T follicular helper cell (primary cell): ENCODE results near the gene PLEKHG2.

Source experiments
- DNase-seq: peaks from one replicate; pipeline ENCODE4 v3.0.0-alpha.2; 2020; ENCODE audit warnings: low read depth

Gene PLEKHG2

DNA sequence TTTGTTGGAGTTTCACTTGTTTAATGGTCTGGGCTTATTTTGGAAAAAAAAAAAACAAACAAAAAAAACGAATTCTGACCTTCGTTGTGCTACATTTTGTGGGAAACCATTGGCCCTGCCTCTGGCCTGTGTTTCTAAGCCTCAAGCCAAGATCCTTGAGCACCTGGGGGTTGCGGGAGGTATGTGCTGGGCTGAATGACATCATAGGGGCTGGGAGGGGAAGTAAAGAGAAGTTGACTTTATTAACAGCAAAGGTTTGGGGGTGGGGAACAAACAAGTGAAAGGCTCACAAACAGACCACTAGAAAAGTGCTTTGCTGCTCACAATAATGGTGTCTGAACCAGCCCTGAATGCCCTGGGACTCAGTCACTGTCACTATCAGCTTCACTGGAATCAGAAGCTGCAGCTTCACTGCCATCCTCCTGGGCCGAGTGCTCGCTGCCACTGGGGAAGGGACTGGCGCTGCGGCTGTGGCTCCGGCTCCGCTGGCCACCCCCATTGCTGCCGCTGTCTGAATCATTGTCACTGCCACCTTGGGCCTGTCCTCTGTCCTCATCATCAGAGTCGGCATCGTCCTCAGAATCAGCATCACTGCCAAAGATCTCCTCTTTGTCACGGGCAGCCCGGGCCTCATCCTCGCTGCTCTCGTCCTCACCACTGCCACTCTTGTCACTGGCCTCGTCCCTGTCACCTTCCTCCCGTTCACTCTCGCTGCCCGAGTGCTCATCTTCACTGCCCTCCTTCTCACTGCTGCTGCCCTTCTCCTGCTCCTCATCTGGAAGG, 26.6 kb upstream of the PLEKHG2 start:
- DNase-seq = no peak

DNA sequence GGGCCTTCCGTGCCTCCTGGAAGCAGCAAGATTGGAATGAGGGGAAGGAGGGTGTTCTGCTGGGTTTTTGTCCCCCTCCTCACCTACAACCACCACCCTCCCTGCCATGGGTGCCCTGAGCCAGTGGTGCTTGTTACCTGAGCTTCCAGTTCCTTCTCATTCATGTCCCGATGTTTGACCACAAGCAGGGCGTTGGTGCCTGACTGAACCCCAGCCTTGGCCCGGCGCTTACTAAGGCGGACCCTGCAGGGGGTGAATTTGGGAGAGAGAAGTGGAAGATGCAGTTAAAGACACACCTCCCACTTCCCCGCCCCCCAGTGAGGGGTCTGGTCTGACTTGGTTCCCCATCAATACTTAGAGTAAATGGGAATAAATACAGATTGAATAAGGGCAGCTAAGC, 25.9 kb upstream of the PLEKHG2 start:
- DNase-seq = no peak

GRCh38 chr19:39388657-39389056, 23.8 kb upstream of the PLEKHG2 start:
- no peak for DNase-seq

DNA sequence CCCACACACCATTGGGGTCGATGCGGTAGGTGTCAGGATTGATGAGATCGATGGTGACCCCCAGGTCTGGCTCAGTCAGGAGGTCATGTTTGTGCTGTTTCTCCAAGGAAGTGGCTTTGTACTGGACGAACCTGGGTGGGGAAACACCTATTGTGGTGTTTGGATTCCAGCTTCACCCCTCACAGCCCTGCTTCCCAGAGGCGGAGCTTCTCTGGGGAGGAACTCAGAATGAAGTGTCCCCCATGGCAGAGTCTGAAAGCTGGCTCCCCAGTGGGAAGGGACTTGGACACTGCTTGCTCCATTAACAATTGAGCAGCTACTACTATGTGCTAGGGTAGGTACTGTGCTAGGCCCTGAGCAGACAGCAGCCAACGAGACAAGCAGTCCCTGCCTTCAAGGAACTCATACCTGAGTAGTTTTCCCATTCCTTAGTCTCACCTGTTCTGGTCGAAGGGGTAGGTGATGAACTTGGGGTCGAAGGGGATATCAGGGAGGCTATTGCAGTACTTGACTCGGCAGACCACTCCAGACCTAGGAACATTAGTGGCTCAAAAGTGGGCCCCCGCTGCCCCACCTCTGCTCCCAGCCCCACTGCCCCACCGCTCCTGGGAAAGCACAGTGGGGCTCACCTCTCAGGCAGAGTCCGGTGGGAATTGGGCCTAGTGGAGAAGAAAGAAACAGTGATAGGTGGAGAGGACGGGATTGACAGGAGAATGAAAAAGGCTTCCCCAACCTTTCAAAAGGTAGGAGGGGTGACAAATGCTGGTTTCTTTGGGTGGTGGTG, 22.6 kb upstream of the PLEKHG2 start:
- no peak for DNase-seq

- DNase-seq = peak; percentile 87
Measured at GRCh38 chr19:39390451-39390750, 22.1 kb upstream of the PLEKHG2 start.

DNA sequence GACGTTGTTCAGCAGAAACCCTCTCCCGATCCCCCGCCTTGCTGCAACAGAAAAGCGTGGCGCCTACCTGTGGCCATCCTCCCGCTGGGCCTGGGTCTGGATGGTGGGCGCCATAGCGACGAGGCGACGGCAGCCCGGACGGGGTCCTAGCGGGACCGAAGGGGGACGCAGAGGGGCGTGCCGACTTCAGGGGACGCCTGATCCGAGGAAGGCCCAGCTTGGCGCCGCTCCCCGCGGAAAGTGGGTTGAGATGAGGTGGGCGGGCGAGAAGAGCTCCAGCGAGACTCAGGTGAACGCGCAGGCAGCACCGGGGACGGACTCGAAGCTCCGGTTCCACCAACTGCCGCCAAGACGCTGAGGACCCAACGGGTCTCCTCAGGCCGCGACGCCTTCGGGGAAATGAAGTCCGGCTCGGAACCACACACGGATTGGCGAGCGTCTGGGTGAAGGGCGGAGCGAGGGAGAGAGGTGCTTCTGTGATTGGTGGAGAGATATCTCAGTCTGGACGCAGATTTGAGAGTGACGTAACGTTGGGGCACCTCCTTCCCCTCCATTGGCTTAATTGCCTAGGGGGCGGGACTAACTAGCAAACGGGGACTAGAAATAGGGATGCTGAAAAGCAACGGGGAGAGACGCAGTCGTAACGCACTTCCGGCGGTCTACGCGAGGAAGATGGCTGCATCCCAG, 21.6 kb upstream of the PLEKHG2 start, which contains the start of the genes MED29 and PAF1:
TSS of gene MED29 (plus strand) at position 628 of the 687 bp plus-strand sequence. CDS start at position 673, 45 bp downstream.
TSS of gene PAF1 (minus strand) at position 356 of the 687 bp plus-strand sequence. CDS start at position 114, 242 bp downstream.
- DNase-seq = peak; percentile 96

DNA sequence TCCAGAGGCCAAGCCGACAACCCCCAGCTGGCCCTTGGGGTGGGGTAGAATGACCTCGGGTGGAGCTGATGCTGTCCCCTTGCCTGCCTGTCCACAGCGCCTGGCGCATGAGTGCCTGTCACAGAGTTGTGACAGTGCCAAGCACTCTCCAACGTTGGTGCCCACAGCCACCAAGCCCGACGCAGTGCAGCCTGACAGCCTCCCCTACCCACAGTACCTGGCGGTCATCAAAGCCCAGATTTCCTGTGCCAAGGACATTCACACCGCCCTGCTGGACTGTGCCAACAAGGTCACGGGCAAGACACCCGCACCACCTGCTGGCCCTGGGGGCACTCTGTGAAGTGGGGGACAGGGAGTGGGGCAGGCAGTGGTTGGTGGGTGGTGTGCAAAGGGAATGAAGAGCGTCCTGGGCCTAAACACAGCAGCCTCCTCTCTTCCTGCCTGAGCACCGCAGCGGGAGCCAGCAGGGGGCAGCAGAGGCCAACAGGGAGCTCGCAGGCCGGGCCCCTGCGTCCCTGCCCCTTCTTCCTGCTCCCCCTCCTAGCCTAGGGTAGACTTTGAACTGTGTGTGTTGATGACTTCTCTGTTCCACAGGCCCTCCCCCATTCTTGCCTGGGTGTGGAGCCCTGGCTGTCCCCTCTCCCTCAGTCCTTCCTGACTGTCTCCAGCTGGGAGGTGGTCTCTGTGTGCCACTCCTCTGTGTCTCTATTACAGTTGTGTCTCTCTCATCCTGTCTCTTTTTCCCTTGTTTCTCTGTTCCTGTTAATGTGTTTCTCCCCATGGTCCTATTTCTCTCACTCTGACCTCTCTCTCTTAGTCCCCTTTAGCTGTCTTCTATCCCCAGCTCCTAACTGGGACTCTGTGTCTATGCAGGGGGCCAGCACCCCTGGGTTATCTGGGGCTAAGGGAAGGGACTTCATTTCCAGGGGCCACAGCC, 14.8 kb upstream of the PLEKHG2 start:
- peak; percentile 90 for DNase-seq

- DNase-seq = no peak
Measured at GRCh38 chr19:39398297-39398864, 14.1 kb upstream of the PLEKHG2 start.

DNA sequence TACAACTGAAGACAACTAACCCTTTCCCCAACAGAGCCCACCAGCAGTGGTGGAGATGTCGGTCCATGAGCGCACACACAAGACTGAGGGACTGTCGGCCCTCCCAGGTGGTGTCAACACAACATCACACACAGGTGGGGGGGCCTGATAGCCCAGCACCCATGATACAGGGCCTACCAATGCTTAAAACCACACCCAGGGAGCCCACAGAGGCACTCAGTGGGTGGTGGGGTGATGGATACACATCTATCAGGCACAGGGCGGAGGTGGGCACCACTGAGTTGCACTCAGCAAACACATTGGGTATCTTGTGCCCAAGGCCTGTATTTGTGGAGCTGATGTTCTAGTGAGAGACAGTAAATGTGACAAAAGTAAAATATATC, 12.8 kb upstream of the PLEKHG2 start:
- DNase-seq = no peak

- no peak for DNase-seq
Measured at GRCh38 chr19:39400061-39400460, 12.4 kb upstream of the PLEKHG2 start.

DNA sequence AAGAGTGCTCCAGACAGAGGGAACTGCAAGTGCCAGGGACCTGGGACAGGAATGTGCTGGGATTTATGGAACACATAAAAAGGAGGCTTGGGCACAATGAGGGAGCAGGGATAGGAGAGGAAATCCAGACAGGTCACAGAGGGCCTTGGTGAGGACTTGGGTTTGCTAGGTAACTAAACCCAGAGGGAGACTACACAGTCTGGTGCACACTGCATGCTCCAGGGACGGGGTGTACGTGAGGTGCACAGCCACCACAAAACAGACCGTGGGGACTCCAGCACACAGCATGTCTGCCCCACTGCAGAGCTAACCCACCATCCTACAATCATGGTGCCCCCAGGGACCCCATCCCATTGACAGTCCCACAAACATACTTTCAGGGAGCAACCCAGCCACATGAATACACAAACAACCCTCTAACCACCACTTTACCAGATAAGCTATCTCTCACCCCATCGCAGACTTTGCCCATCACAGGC, 11.4 kb upstream of the PLEKHG2 start:
- DNase-seq = no peak

DNA sequence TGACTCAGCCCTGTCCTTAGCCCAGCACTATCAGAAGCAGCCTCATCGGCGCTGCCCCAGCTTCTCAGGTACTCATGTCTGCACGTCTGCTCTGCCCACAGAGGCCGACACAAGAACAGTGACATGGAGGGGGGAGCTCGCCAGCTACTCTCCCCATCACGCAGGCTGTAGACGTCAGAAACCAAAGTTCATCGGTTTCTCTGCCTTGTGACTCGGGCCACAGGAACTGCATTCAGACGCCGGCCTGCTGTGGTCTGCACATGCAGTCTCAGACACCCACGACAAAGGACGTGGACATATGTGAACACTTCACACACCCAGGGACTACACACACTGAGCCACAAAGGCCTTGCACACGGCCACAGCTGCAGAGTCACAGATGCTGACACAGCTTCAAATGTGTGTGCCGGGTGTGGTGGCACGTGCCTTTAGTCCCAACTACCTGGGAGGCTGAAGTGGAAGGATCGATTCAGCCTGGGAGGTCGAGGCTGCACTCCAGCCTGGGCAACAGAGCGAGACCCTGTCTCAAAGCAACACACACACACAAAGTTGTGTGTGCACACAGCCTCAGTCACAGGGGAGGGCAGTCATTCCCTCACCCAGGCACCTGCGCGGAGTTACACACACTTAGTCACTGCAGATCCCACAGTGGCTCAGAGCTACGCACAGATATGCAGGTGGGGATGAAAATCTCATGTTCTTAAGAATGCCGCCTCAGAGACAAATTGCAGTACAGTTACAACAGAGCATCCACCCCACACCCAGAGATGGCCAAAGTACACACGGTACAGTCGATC, 10.7 kb upstream of the PLEKHG2 start:
- DNase-seq = peak; percentile 83

GRCh38 chr19:39402346-39403300, 9.8 kb upstream of the PLEKHG2 start:
- DNase-seq = peak; percentile 74

- peak; percentile 95 for DNase-seq
Measured at GRCh38 chr19:39403331-39404312, 8.8 kb upstream of the PLEKHG2 start.

DNA sequence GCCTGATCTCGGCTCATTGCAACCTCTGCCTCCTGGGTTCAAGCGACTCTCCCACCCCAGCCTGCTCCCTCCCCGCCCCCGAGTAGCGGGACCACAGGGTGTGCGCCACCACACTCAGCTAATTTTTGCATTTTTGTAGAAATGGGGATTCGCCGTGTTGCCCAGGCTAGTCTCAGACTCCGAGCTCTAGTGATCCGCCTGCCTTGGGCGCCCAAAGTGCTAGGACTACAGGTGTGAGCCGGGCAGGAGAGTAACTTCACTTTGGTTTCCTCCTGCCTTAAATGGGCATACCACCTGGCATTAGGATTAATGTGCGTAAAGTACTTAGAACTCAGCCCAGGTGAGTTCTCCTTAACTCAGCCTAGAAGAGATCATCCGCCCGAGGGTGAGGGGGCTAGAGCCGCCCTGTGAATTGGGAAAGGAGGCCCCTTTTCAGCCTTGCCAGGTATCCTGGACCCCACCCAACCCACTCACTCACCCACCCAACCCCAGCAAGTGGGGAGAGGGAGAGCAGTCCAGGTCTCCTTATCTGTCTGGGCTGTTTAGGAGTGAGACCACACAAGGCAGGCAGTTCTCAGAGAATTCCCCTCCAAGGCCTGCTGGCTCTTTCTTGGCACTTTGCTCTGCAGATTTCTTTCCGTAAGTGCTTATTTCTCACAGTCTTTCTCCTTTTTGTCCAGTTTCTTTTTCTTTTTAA, 7.1 kb upstream of the PLEKHG2 start:
- DNase-seq = no peak

DNA sequence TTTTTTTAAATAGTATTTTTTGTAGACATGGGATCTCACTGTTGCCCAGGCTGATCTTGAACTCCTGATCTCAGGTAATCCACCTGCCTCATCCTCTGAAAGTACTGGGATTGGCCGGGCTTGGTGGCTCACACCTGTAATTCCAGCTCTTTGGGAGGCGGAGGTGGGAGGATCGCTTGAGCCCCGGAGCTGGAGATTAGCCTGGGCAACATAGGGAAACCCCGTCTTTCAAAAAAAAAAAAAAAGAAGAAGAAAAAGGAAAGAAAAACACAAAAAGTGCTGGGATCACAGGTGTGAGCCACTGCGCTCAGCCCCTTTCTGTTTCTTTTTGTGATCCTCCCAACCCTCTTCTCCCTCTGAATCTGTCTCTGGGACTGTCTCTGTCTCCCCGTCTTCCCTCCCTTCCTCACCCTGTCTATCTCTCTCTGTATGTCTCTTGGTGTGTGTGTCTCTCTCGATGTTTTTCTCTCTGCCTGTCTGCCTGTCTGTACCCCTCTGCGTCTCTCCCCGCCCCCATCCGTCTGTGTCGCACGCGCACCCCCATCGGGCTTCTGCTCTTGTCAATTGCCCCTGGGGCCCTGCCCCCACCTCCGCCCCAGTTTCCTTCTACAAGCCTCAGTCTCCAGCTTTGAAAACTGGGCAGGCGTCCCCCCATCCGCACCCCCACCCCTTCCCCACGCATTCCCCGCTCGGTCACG, 6.4 kb upstream of the PLEKHG2 start:
- DNase-seq = peak; percentile 85
